ENCODE data around the gene NINJ2.
A peak's percentile ranks its signal among the peaks of the same experiment; 100 is the strongest.
"Not testable (repeated sequence)": the region's sequence is repeated elsewhere in the genome, so short reads cannot be mapped to it uniquely, and the experiment has no call there.

NINJ2 gene

GRCh38 chr12:669576-669945, 6.3 kb upstream of the NINJ2 start:
- no peak for DNase-seq

- DNase-seq, result no peak
Observed at GRCh38 chr12:668090-668481, 4.8 kb upstream of the NINJ2 start.

GRCh38 chr12:666766-667308, 3.6 kb upstream of the NINJ2 start:
- DNase-seq, result peak; percentile 54

GRCh38 chr12:666066-666465, 2.8 kb upstream of the NINJ2 start:
- DNase-seq, result no peak

GRCh38 chr12:664779-665092, 1.5 kb upstream of the NINJ2 start:
- DNase-seq, result no peak

- DNase-seq, result no peak
Observed at GRCh38 chr12:664075-664778, 982 bp upstream of the NINJ2 start.

GRCh38 chr12:662566-663292, 516 bp downstream of the NINJ2 start:
- no peak for DNase-seq

GRCh38 chr12:661720-662486, 1.3 kb downstream of the NINJ2 start:
- DNase-seq, result no peak

- DNase-seq, result no peak
Observed at GRCh38 chr12:659090-659683, 4.1 kb downstream of the NINJ2 start.

GRCh38 chr12:650983-651382, 12.3 kb downstream of the NINJ2 start:
- no peak for DNase-seq

- no peak for DNase-seq
Observed at GRCh38 chr12:647385-648085, 15.7 kb downstream of the NINJ2 start.

- DNase-seq, result no peak
Observed at GRCh38 chr12:646442-647384, 16.5 kb downstream of the NINJ2 start.

- DNase-seq, result no peak
Observed at GRCh38 chr12:645563-646071, 17.6 kb downstream of the NINJ2 start.

- DNase-seq, result no peak
Observed at GRCh38 chr12:644818-645552, 18.3 kb downstream of the NINJ2 start.

GRCh38 chr12:644303-644639, 19.0 kb downstream of the NINJ2 start:
- no peak for DNase-seq

- peak; percentile 43 for DNase-seq
Observed at GRCh38 chr12:643475-644302, 19.6 kb downstream of the NINJ2 start.

- peak; percentile 81 for DNase-seq
Observed at GRCh38 chr12:642633-643474, 20.4 kb downstream of the NINJ2 start.

- DNase-seq, result not testable (repeated sequence)
Observed at GRCh38 chr12:641321-641720, 21.9 kb downstream of the NINJ2 start.

GRCh38 chr12:640773-641172, 22.5 kb downstream of the NINJ2 start:
- no peak for DNase-seq
